ENCODE results near the gene DOCK9. TPM values are rescaled to one million over a fixed set of nuclear protein-coding genes. Genes with fewer than 3 reads are reported as not detected.
A peak's percentile ranks its signal among the peaks of the same experiment; 100 is the strongest.
"Not testable (repeated sequence)": the region's sequence is repeated elsewhere in the genome, so short reads cannot be mapped to it uniquely, and the experiment has no call there.

DOCK9 gene
- total and polyA plus RNA-seq, 5 experiments from 2014 or later, result 6.6 to 211 (median 36.8) TPM

GRCh38 chr13:98905199-98905598, 72.7 kb downstream of the DOCK9 start:
- no peak overlapping the region for H3K4me3 Mint-ChIP-seq
- H3K27ac Mint-ChIP-seq, result peak overlapping the region in 8 of 10 donors; percentile 17 to 90 (median 63)
- ATAC-seq (no peak), DNase-seq (no peak)
- POLR2A ChIA-PET, result no interaction called here
- no peaks in the 10 kb centered on the region for H3K27me3 Mint-ChIP-seq
- no peaks in the 10 kb centered on the region for H3K9me3 Mint-ChIP-seq
- peaks cover 12 to 75% (median 43%) of the 10 kb centered on the region in 3 donors for H3K36me3 Mint-ChIP-seq
- H3K4me1 Mint-ChIP-seq, result peaks cover 7 to 19% (median 14%) of the 10 kb centered on the region in 4 donors

- POLR2A ChIA-PET, result interaction anchor here (0.7 kb wide), 1 partner anchor 448 kb away, joined by 3 read pairs; no protein-coding TSS in a partner anchor
- DNase-seq (no peak), ATAC-seq (no peak)
- no peak overlapping the region for H3K4me3 Mint-ChIP-seq
- H3K27me3 Mint-ChIP-seq, result no peaks in the 10 kb centered on the region
- H3K27ac Mint-ChIP-seq, result peak overlapping the region in 1 of 10 donors; percentile 13
- peaks cover 8 to 11% (median 10%) of the 10 kb centered on the region in 4 donors for H3K4me1 Mint-ChIP-seq
- H3K36me3 Mint-ChIP-seq, result peaks cover 19 to 89% (median 42%) of the 10 kb centered on the region in 3 donors
- H3K9me3 Mint-ChIP-seq, result no peaks in the 10 kb centered on the region
Observed at GRCh38 chr13:98900442-98900841, 77.4 kb downstream of the DOCK9 start.

- ATAC-seq, result no peak
- Mint-ChIP-seq H3K4me1 (peaks cover 0 to 13% (median 7%) of the 10 kb centered on the region in 4 donors), H3K27me3 (no peaks in the 10 kb centered on the region), H3K36me3 (peaks cover 27 to 85% (median 39%) of the 10 kb centered on the region in 3 donors), H3K9me3 (no peaks in the 10 kb centered on the region), H3K27ac (peak overlapping the region in 3 of 10 donors; percentile 5 to 31 (median 15)), H3K4me3 (no peak overlapping the region)
- POLR2A ChIA-PET, result interaction anchor here (0.9 kb wide), 1 partner anchor 91 kb away, joined by 4 read pairs; no protein-coding TSS in a partner anchor
- DNase-seq, result no peak
Observed at GRCh38 chr13:98897706-98898105, 80.2 kb downstream of the DOCK9 start.

- H3K9me3 Mint-ChIP-seq, result no peaks in the 10 kb centered on the region
- ATAC-seq (no peak), DNase-seq (no peak)
- H3K36me3 Mint-ChIP-seq, result peaks cover 29 to 82% (median 44%) of the 10 kb centered on the region in 3 donors
- H3K27ac Mint-ChIP-seq, result peak overlapping the region in 8 of 10 donors; percentile 5 to 68 (median 44)
- POLR2A ChIA-PET, result interaction anchor here (0.9 kb wide), 1 partner anchor 92 kb away, joined by 4 read pairs; no protein-coding TSS in a partner anchor
- H3K4me3 Mint-ChIP-seq, result no peak overlapping the region
- peaks cover 0 to 13% (median 8%) of the 10 kb centered on the region in 4 donors for H3K4me1 Mint-ChIP-seq
- H3K27me3 Mint-ChIP-seq, result no peaks in the 10 kb centered on the region
Observed at GRCh38 chr13:98896868-98897144, 81.1 kb downstream of the DOCK9 start.

GRCh38 chr13:98896083-98896867, 81.6 kb downstream of the DOCK9 start:
- Mint-ChIP-seq H3K4me3 (no peak overlapping the region), H3K9me3 (no peaks in the 10 kb centered on the region)

GRCh38 chr13:98894814-98895213, 83.0 kb downstream of the DOCK9 start:
- not testable (repeated sequence) for H3K4me3 Mint-ChIP-seq

More at GRCh38 chr13:98896083-98896867, 81.6 kb downstream of the DOCK9 start:
- POLR2A ChIA-PET, result no interaction called here
- H3K27ac Mint-ChIP-seq, result peak overlapping the region in 5 of 10 donors; percentile 5 to 68 (median 24)
- H3K27me3 Mint-ChIP-seq, result no peaks in the 10 kb centered on the region
- H3K36me3 Mint-ChIP-seq, result peaks cover 28 to 81% (median 39%) of the 10 kb centered on the region in 3 donors
- DNase-seq, result no peak
- no peak for ATAC-seq
- H3K4me1 Mint-ChIP-seq, result peaks cover 0 to 13% (median 8%) of the 10 kb centered on the region in 4 donors

GRCh38 chr13:98893371-98893770, 84.5 kb downstream of the DOCK9 start:
- ATAC-seq, result no peak
- Mint-ChIP-seq H3K4me3 (no peak overlapping the region), H3K9me3 (no peaks in the 10 kb centered on the region), H3K27ac (no peak overlapping the region), H3K4me1 (peaks cover 8 to 16% (median 11%) of the 10 kb centered on the region in 4 donors), H3K36me3 (peaks cover 18 to 76% (median 33%) of the 10 kb centered on the region in 3 donors), H3K27me3 (no peaks in the 10 kb centered on the region)
- POLR2A ChIA-PET, result no interaction called here
- no peak for DNase-seq

More at GRCh38 chr13:98894814-98895213, 83.0 kb downstream of the DOCK9 start:
- POLR2A ChIA-PET, result interaction anchor here (0.6 to 0.7 kb wide), 2 partner anchors 101 kb away, joined by 4 to 9 read pairs; no protein-coding TSS in a partner anchor
- not testable (repeated sequence) for H3K9me3 Mint-ChIP-seq, ATAC-seq, H3K27ac Mint-ChIP-seq, DNase-seq, H3K27me3 Mint-ChIP-seq
- peaks cover 18 to 79% (median 33%) of the 10 kb centered on the region in 3 donors for H3K36me3 Mint-ChIP-seq
- H3K4me1 Mint-ChIP-seq, result peaks cover 8 to 16% (median 11%) of the 10 kb centered on the region in 4 donors

- peaks cover 18 to 76% (median 35%) of the 10 kb centered on the region in 3 donors for H3K36me3 Mint-ChIP-seq
- ATAC-seq (no peak), DNase-seq (no peak)
- peak overlapping the region in 5 of 10 donors; percentile 2 to 33 (median 20) for H3K27ac Mint-ChIP-seq
- H3K4me3 Mint-ChIP-seq, result no peak overlapping the region
- H3K4me1 Mint-ChIP-seq, result peaks cover 8 to 16% (median 11%) of the 10 kb centered on the region in 4 donors
- POLR2A ChIA-PET, result interaction anchor here (0.6 kb wide), 1 partner anchor 772 kb away, joined by 5 read pairs; no protein-coding TSS in a partner anchor
- H3K9me3 Mint-ChIP-seq, result no peaks in the 10 kb centered on the region
- no peaks in the 10 kb centered on the region for H3K27me3 Mint-ChIP-seq
Observed at GRCh38 chr13:98892821-98893220, 85.0 kb downstream of the DOCK9 start.

- H3K36me3 Mint-ChIP-seq, result peaks cover 14 to 71% (median 27%) of the 10 kb centered on the region in 3 donors
- peak overlapping the region in 3 of 10 donors; percentile 20 to 75 (median 62) for H3K27ac Mint-ChIP-seq
- POLR2A ChIA-PET, result interaction anchor here (0.6 kb wide), 1 partner anchor 771 kb away, joined by 5 read pairs; no protein-coding TSS in a partner anchor
- ATAC-seq (no peak), DNase-seq (no peak)
- H3K4me1 Mint-ChIP-seq, result peaks cover 8 to 12% (median 8%) of the 10 kb centered on the region in 4 donors
- no peaks in the 10 kb centered on the region for H3K9me3 Mint-ChIP-seq
- no peak overlapping the region for H3K4me3 Mint-ChIP-seq
- H3K27me3 Mint-ChIP-seq, result no peaks in the 10 kb centered on the region
Observed at GRCh38 chr13:98892077-98892476, 85.8 kb downstream of the DOCK9 start.

- POLR2A ChIA-PET, result no interaction called here
- Mint-ChIP-seq H3K9me3 (no peaks in the 10 kb centered on the region), H3K4me1 (peaks cover 4 to 10% (median 7%) of the 10 kb centered on the region in 4 donors), H3K36me3 (peaks cover 14 to 71% (median 33%) of the 10 kb centered on the region in 3 donors), H3K4me3 (no peak overlapping the region), H3K27me3 (no peaks in the 10 kb centered on the region), H3K27ac (peak overlapping the region in 6 of 10 donors; percentile 1 to 63 (median 28))
- DNase-seq (no peak), ATAC-seq (no peak)
Observed at GRCh38 chr13:98890925-98891324, 86.9 kb downstream of the DOCK9 start.

- POLR2A ChIA-PET, result interaction anchor here (0.6 kb wide), 1 partner anchor 250 kb away, joined by 3 read pairs; no protein-coding TSS in a partner anchor
- Mint-ChIP-seq H3K4me1 (peaks cover 4 to 10% (median 7%) of the 10 kb centered on the region in 4 donors), H3K4me3 (no peak overlapping the region), H3K27ac (peak overlapping the region in 3 of 10 donors; percentile 1 to 28 (median 28)), H3K36me3 (peaks cover 14 to 72% (median 38%) of the 10 kb centered on the region in 3 donors), H3K27me3 (no peaks in the 10 kb centered on the region), H3K9me3 (no peaks in the 10 kb centered on the region)
- DNase-seq (no peak), ATAC-seq (no peak)
Observed at GRCh38 chr13:98890186-98890585, 87.7 kb downstream of the DOCK9 start.

- Mint-ChIP-seq H3K27me3 (no peaks in the 10 kb centered on the region), H3K4me3 (no peak overlapping the region), H3K9me3 (no peaks in the 10 kb centered on the region), H3K27ac (peak overlapping the region in 5 of 10 donors; percentile 22 to 85 (median 36)), H3K4me1 (peaks cover 4 to 10% (median 7%) of the 10 kb centered on the region in 4 donors), H3K36me3 (peaks cover 14 to 74% (median 45%) of the 10 kb centered on the region in 3 donors)
- ATAC-seq (no peak), DNase-seq (no peak)
- POLR2A ChIA-PET, result interaction anchor here (0.6 to 1.1 kb wide), 2 partner anchors 46 to 250 kb away, joined by 3 read pairs; no protein-coding TSS in a partner anchor
Observed at GRCh38 chr13:98889419-98890085, 88.3 kb downstream of the DOCK9 start.
